ENCODE data around the gene PRR20G. TPM values are rescaled to one million over a fixed set of nuclear protein-coding genes. Genes with fewer than 3 reads are reported as not detected.

The PRR20G gene
- total RNA-seq, 1 donor, result not detected

GRCh38 chr3:127289706-127290575 lies 2.1 kb upstream of the PRR20G start:
- no peak overlapping the region for H3K4me3 ChIP-seq (ENCODE audit: low read depth, low read length)
- TF ChIP-seq CTCF (IDR thresholded peaks at IDR 0.05; ENCODE audit: insufficient read depth, low read length), result no peak
- no peak for DNase-seq (ENCODE audit: low read depth)

GRCh38 chr3:127288921-127289705 lies 1.3 kb upstream of the PRR20G start:
- no peak for TF ChIP-seq CTCF (IDR thresholded peaks at IDR 0.05; ENCODE audit: insufficient read depth, low read length)
- no peak for DNase-seq (ENCODE audit: low read depth)
- no peak overlapping the region for H3K4me3 ChIP-seq (ENCODE audit: low read depth, low read length)

GRCh38 chr3:127288343-127288742 lies 497 bp upstream of the PRR20G start:
- no peak for TF ChIP-seq CTCF (IDR thresholded peaks at IDR 0.05; ENCODE audit: insufficient read depth, low read length)
- no peak for DNase-seq (ENCODE audit: low read depth)

DNA sequence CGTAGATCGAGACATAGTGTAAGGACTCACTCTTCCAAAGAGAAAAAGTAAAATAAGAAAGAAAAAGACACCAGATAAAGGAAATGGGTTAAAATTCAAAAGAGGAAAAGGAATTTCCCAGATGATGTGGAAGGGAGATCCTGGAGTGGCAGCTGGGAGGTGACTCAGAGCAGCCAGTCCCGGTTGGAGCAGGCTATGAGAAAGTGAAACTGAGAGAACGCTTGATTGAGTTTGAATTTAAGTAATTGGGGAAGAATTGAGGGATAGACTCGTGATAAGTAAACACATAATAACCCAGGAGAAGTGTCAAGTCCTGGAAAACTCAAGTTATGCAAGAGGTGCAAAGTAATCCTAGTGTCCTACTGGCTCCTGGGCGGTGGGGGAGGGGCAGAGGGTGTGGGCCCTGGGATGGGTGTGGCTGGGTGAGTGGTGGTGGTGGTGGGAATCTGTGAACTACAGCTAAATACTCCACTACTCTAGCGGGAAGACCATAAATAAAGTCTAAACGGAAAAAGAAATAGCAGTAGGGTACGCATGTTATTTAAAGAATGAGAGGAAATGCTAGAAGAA lies 1.2 kb downstream of the PRR20G start:
- no peak overlapping the region for H3K4me3 ChIP-seq (ENCODE audit: low read depth, low read length)
- DNase-seq (ENCODE audit: low read depth), result peak; percentile 1
- no peak for TF ChIP-seq CTCF (IDR thresholded peaks at IDR 0.05; ENCODE audit: insufficient read depth, low read length)

More at GRCh38 chr3:127288343-127288742, 497 bp upstream of the PRR20G start:
- no peak overlapping the region for H3K4me3 ChIP-seq (ENCODE audit: low read depth, low read length)

- H3K4me3 ChIP-seq (ENCODE audit: low read depth, low read length), result no peak overlapping the region
- no peak for TF ChIP-seq CTCF (IDR thresholded peaks at IDR 0.05; ENCODE audit: insufficient read depth, low read length)
- no peak for DNase-seq (ENCODE audit: low read depth)
These were observed 3.6 kb downstream of the PRR20G start for GRCh38 chr3:127284258-127284657.

DNA sequence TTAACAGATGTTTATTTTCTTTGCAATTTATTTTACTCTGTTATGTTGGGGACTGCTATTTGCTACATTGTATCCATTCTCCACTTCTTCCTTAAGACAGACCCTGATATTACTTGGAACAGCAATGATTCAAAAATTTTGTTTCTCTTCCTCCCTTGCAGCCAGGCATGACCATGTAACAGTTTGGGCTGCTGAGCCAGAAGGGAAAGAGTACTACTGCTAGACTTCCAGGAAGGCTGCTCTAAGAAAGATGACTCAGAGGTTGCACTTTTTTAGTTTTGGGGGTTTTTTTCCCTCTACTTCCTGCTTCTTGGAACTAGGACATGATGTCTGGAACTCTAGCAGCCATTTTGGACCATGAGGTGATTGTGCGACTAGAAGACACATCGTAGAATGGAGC lies 10.3 kb downstream of the PRR20G start:
- no peak for TF ChIP-seq CTCF (IDR thresholded peaks at IDR 0.05; ENCODE audit: insufficient read depth, low read length)
- no peak overlapping the region for H3K4me3 ChIP-seq (ENCODE audit: low read depth, low read length)
- peak; percentile 2 for DNase-seq (ENCODE audit: low read depth)
